BLaER1 treated with 17β-estradiol and CSF1 and Interleukin-3, amounts not matched to agents 10 nM and 100 nM (cell line): ENCODE data around the gene PTPN20.
"Not testable (repeated sequence)": the region's sequence is repeated elsewhere in the genome, so short reads cannot be mapped to it uniquely, and the experiment has no call there.

Experiments used
- H3K27ac ChIP-seq, 11 experiments: shearing (Covaris generic); formaldehyde crosslinking; 2 replicates each; pipeline ENCODE4 v1.8.1; 2022
- H3K27me3 ChIP-seq, 11 experiments: shearing (Covaris generic); formaldehyde crosslinking; 2 replicates each; pipeline ENCODE4 v1.8.1; 2022
- H3K36me3 ChIP-seq, 11 experiments: shearing (Covaris generic); formaldehyde crosslinking; 2 replicates each; pipeline ENCODE4 v1.8.1; 2022
- H3K4me1 ChIP-seq, 10 experiments: shearing (Covaris generic); formaldehyde crosslinking; 2 replicates each; pipeline ENCODE4 v1.8.1; 2022
- H3K4me2 ChIP-seq, 11 experiments: shearing (Covaris generic); formaldehyde crosslinking; 2 replicates each; pipeline ENCODE4 v1.8.1; 2022
- H3K4me3 ChIP-seq, 10 experiments: shearing (Covaris generic); formaldehyde crosslinking; 2 replicates each; pipeline ENCODE4 v1.8.1; 2022
- H3K9ac ChIP-seq, 11 experiments: shearing (Covaris generic); formaldehyde crosslinking; 2 replicates each; pipeline ENCODE4 v1.8.1; 2022
- H3K9me3 ChIP-seq, 11 experiments: shearing (Covaris generic); formaldehyde crosslinking; replicated peaks in 1 of 11; 2 replicates each; pipeline ENCODE4 v1.8.1; 2022
- H4K20me1 ChIP-seq, 11 experiments: shearing (Covaris generic); formaldehyde crosslinking; 2 replicates each; pipeline ENCODE4 v1.8.1; 2022

Gene PTPN20

GRCh38 chr10:46925156-46925555, 13.9 kb downstream of the PTPN20 start:
- not testable (repeated sequence) for H3K4me2 ChIP-seq

DNA sequence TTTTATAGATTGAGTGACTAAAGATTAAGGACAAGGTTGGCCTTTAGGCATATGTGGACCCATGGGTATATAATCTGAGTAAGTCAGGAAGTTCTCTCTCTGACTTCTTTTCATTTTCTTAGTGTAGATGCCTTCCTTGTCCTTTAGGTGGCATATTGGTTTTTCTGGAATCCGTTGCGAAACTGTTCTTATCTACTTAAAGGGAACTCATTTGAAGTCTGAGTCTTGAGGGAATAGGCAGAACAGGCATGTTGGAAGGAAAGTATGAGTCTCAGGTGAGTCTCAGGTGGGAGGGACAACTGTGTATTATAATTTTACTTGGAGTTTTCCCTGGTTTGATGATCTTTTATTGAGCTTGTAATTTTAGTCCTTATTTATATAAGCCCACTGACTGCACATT, 14.6 kb downstream of the PTPN20 start:
- H3K4me2 ChIP-seq, H3K4me3 ChIP-seq, H3K4me1 ChIP-seq, H3K27me3 ChIP-seq, H3K36me3 ChIP-seq, H3K9ac ChIP-seq, H4K20me1 ChIP-seq, H3K27ac ChIP-seq, H3K9me3 ChIP-seq: not testable (repeated sequence)

More at GRCh38 chr10:46925156-46925555, 13.9 kb downstream of the PTPN20 start:
- H3K4me3 ChIP-seq, H3K4me1 ChIP-seq, H3K27ac ChIP-seq, H3K27me3 ChIP-seq, H3K36me3 ChIP-seq, H3K9ac ChIP-seq, H3K9me3 ChIP-seq, H4K20me1 ChIP-seq: not testable (repeated sequence)

DNA sequence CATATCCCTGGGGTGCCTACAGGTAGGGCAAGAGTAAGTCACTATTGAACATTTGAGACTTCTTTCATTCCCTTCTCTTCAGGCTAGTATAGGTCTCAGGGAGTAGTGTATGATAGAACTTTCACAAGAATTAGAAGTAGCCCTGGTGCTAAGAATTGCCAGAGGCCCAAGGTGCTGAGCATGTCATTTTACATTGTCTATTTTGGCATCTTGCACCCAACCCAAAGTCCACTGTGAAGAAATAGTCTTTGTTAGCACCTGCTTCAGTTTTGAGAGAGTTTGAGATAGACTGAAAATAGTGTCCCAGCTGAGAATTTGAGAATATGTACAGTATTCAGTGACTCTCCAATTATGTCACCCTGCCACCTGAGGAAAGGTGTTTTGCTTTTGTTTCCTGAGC, 17.6 kb downstream of the PTPN20 start:
- H3K9ac ChIP-seq, H3K27ac ChIP-seq, H3K4me1 ChIP-seq, H3K27me3 ChIP-seq, H3K36me3 ChIP-seq, H4K20me1 ChIP-seq, H3K4me3 ChIP-seq, H3K9me3 ChIP-seq, H3K4me2 ChIP-seq: not testable (repeated sequence)

DNA sequence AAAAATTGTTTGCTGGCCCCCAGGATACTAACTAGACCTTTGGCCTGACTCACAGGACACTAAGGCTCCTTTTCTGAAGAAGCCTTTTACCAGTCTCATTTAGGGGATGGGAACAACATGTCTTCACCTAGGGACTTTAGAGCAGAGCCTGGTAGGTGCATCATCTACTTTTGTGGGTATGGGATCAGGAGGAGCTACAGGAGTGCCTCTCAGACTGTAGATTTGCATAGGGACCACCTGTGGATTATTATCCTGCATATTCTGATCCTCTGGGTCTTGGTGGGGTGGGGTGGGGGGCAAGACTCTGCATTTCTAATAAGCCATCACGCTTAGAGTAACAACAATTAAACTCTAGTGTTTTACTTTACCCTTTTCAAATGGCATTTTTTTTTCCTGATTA, 21.2 kb downstream of the PTPN20 start:
- H3K27me3 ChIP-seq, H3K27ac ChIP-seq, H3K4me1 ChIP-seq, H3K4me2 ChIP-seq, H4K20me1 ChIP-seq, H3K4me3 ChIP-seq, H3K9me3 ChIP-seq, H3K36me3 ChIP-seq, H3K9ac ChIP-seq: not testable (repeated sequence)

- H4K20me1 ChIP-seq, H3K36me3 ChIP-seq, H3K27ac ChIP-seq, H3K9me3 ChIP-seq, H3K4me3 ChIP-seq, H3K4me1 ChIP-seq, H3K4me2 ChIP-seq, H3K9ac ChIP-seq, H3K27me3 ChIP-seq: not testable (repeated sequence)
Measured at GRCh38 chr10:46941091-46941490, 29.9 kb downstream of the PTPN20 start.

DNA sequence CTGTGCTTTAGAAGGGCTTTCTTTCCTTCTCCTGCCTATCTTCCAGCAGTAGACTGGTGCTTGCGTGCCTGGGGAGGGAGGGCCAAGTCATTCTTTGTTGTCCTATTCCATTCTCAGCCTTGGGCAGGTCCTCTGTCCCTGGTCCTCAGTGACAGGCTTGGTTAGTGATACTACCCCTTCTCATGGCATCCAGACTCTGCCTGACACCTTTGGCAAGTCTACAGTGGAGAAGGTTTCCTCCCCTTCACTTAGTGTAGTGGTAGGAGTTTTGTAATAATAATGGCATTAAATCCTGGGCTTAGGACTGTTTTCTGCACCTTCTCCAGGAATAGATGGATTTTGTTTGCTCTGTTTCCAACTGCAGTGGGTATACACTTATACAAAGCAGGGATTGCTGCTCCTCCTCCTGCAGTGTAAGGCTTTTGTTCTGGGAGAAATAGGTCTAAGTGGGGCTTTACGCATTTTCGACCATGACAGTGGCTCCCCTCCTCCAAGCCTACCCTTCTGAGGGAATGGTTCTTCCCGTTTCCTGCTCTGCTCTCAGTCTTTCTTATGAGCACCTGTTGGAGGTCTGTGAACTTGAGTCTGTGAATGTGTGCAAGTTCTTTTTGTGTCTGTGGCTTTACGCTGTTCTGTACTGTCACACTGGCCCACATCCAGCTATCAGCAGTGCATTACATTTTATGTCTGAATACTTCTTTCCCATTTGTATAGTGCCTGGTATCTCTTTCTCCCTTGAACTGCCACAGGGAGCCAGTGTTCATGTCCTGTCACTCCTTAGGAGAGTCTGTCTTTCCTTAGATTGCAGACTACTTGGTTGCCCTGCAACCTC, 37.7 kb downstream of the PTPN20 start:
- not testable (repeated sequence) for H3K4me3 ChIP-seq, H3K9me3 ChIP-seq, H3K9ac ChIP-seq, H3K4me2 ChIP-seq, H3K36me3 ChIP-seq, H3K4me1 ChIP-seq, H4K20me1 ChIP-seq, H3K27ac ChIP-seq, H3K27me3 ChIP-seq

- H3K4me1 ChIP-seq, H3K36me3 ChIP-seq, H3K9ac ChIP-seq, H3K27ac ChIP-seq, H4K20me1 ChIP-seq, H3K27me3 ChIP-seq, H3K4me2 ChIP-seq, H3K4me3 ChIP-seq, H3K9me3 ChIP-seq: not testable (repeated sequence)
Measured at GRCh38 chr10:46952540-46952939, 41.3 kb downstream of the PTPN20 start.

DNA sequence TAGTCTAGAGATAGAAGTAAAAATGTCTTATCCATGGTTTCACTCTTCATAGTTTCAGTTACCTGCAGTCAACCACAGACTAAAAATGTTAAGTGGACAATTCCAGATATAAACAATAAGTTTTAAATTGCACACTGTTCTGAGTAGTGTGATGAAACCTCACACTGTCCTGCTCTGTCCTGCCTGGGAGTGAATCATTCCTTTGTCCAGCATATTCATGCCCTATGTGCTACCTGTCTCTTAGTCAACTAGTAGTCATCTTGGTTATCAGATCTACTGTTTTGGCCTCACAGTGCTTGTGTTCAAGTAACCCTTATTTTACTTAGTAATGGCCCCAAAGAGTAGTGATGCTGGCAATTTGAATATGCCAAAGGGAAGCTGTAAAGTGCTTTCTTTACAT, 49.5 kb downstream of the PTPN20 start:
- not testable (repeated sequence) for H3K9me3 ChIP-seq, H3K36me3 ChIP-seq, H3K27ac ChIP-seq, H3K4me1 ChIP-seq, H3K4me2 ChIP-seq, H4K20me1 ChIP-seq, H3K9ac ChIP-seq, H3K4me3 ChIP-seq, H3K27me3 ChIP-seq

- H3K4me3 ChIP-seq, H3K27ac ChIP-seq, H3K9me3 ChIP-seq, H3K36me3 ChIP-seq, H3K9ac ChIP-seq, H4K20me1 ChIP-seq, H3K4me2 ChIP-seq, H3K4me1 ChIP-seq, H3K27me3 ChIP-seq: not testable (repeated sequence)
Measured at GRCh38 chr10:46963356-46963755, 52.1 kb downstream of the PTPN20 start.

DNA sequence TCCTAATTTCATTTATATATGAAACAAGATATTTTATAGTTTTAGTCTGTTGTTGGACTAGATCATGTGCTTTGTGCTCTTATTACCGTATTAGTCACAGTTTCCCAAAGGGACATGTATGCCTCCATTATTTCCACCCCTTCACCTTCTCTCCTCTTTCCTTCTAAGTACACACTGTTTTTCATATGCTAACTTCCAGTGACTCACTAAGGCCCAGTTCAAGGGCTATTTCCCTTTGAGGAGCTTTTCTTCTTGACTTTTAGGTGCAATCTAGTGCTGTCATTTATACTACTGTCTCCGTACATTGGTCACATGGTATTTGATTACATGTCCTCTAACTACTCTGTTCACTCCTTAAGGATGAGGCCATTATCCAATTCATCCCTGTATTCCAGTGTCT, 55.8 kb downstream of the PTPN20 start:
- H4K20me1 ChIP-seq, H3K27ac ChIP-seq, H3K27me3 ChIP-seq, H3K9ac ChIP-seq, H3K4me3 ChIP-seq, H3K4me1 ChIP-seq, H3K4me2 ChIP-seq, H3K9me3 ChIP-seq, H3K36me3 ChIP-seq: not testable (repeated sequence)

DNA sequence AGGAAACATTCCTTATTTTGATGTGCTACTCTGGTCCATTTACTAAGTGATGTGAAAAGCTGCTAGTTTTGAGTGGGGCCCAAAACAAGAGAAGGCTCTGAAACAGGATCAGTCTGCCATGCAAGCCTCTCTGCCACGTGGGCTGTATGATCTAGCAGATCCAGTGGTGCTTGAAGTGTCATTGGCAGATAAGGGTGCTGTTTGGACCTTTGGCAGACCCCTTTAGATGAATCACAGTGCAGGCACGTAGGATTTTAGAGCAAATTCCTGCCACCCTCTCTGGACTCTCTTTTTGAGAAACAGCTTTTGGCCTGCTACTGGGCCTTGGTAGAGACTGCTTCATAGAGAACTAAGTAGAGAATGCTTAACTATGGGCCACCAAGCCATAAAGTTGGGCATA, 69.0 kb downstream of the PTPN20 start:
- not testable (repeated sequence) for H3K4me3 ChIP-seq, H3K9me3 ChIP-seq, H3K27ac ChIP-seq, H4K20me1 ChIP-seq, H3K4me2 ChIP-seq, H3K36me3 ChIP-seq, H3K4me1 ChIP-seq, H3K27me3 ChIP-seq, H3K9ac ChIP-seq

- H3K36me3 ChIP-seq, H4K20me1 ChIP-seq, H3K4me3 ChIP-seq, H3K9me3 ChIP-seq, H3K27ac ChIP-seq, H3K4me2 ChIP-seq, H3K4me1 ChIP-seq, H3K27me3 ChIP-seq, H3K9ac ChIP-seq: not testable (repeated sequence)
Measured at GRCh38 chr10:46987233-46987924, 76.2 kb downstream of the PTPN20 start.
